Stimulated activated naive B cell treated with anti-CD40 and anti-IgM and Interleukin-4, amounts not matched to agents 10 μg/mL and 1 μg/mL and 100 μg/mL, for 72 hours (primary cell): ENCODE measurements around the gene DOK3.

Source experiments
- ATAC-seq, 2 donors: fragments of 150-1000 bp; cut with Tn5 transposase; replicated peaks; 2 replicates each; pipeline ENCODE4 v1.10.0; 2021; ENCODE audit warnings: moderate library complexity in 1 of 2
- DNase-seq: peaks from one replicate; pipeline ENCODE4 v3.0.0; 2021
- H3K27ac Mint-ChIP-seq: one replicate; pipeline ENCODE4 v1.8.0; 2022; ENCODE audit warnings: mild to moderate bottlenecking, mixed read lengths
- H3K27me3 Mint-ChIP-seq, 2 donors: one replicate each; pipeline ENCODE4 v1.8.0; 2022; ENCODE audit warnings: mixed read lengths in 2 of 2
- H3K36me3 Mint-ChIP-seq, 2 donors: one replicate each; pipeline ENCODE4 v1.8.0; 2022; ENCODE audit warnings: mixed read lengths in 2 of 2, mild to moderate bottlenecking in 1 of 2
- H3K4me1 Mint-ChIP-seq, 2 donors: one replicate each; pipeline ENCODE4 v1.8.0; 2022; ENCODE audit warnings: mixed read lengths in 2 of 2, mild to moderate bottlenecking in 1 of 2
- H3K4me3 Mint-ChIP-seq, 2 donors: one replicate each; pipeline ENCODE4 v1.8.0; 2022; ENCODE audit warnings: mild to moderate bottlenecking in 2 of 2, mixed read lengths in 2 of 2, moderate library complexity in 1 of 2
- H3K9me3 Mint-ChIP-seq, 2 donors: one replicate each; pipeline ENCODE4 v1.8.0; 2022; ENCODE audit warnings: mixed read lengths in 2 of 2, mild to moderate bottlenecking in 1 of 2

The DOK3 gene

DNA sequence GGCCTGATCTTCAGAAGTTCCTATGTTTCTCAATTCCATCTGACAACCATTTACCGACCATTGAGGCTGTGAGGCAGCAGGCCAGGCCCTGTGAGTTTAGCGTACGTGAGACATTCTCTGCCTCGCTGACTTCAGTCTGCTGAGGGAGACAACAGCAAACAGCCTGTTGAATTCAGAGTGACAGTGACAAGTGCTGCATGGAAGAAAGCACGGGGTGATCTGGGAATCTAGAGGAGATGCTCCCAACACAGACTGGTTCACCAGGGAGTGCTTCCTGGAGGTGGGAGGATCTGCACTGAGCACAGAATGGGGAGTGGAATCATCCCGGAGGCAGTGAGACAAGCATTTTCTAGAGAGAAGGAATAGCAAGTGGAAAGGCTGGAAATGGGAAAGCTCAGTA, 17.2 kb upstream of the DOK3 start:
- H3K36me3 Mint-ChIP-seq: peaks cover 19 to 21% of the 10 kb centered on the region in 2 donors
- ATAC-seq: no peak
- H3K4me3 Mint-ChIP-seq: no peak overlapping the region
- H3K27me3 Mint-ChIP-seq: no peaks in the 10 kb centered on the region
- H3K4me1 Mint-ChIP-seq: peaks cover 0 to 1% of the 10 kb centered on the region in 2 donors
- DNase-seq: no peak
- no peak overlapping the region for H3K27ac Mint-ChIP-seq
- no peaks in the 10 kb centered on the region for H3K9me3 Mint-ChIP-seq

DNA sequence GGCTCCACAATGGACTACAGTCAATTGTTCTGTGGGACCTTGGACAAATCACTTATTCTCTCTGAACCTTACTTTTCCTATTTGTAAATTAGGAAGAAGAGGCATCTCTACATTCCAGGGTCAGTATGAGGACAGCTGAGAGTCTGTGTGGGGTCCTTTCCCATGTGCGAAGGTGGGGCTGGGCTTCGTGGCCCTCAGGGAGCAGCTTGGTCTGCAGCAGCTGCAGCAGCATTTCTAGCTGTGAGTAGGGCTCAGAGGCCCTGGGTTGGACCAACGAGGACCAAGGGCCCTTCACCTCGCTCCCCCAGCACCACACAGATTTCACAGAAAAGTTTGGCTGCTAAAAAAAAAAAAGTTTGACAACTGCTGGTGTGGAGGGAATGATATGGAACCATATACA, 16.6 kb upstream of the DOK3 start:
- peaks cover 5 to 7% of the 10 kb centered on the region in 2 donors for H3K4me1 Mint-ChIP-seq
- H3K4me3 Mint-ChIP-seq: no peak overlapping the region
- H3K36me3 Mint-ChIP-seq: peaks cover 23 to 26% of the 10 kb centered on the region in 2 donors
- DNase-seq (no peak), ATAC-seq (no peak)
- H3K27ac Mint-ChIP-seq: no peak overlapping the region
- no peaks in the 10 kb centered on the region for H3K27me3 Mint-ChIP-seq
- no peaks in the 10 kb centered on the region for H3K9me3 Mint-ChIP-seq

DNA sequence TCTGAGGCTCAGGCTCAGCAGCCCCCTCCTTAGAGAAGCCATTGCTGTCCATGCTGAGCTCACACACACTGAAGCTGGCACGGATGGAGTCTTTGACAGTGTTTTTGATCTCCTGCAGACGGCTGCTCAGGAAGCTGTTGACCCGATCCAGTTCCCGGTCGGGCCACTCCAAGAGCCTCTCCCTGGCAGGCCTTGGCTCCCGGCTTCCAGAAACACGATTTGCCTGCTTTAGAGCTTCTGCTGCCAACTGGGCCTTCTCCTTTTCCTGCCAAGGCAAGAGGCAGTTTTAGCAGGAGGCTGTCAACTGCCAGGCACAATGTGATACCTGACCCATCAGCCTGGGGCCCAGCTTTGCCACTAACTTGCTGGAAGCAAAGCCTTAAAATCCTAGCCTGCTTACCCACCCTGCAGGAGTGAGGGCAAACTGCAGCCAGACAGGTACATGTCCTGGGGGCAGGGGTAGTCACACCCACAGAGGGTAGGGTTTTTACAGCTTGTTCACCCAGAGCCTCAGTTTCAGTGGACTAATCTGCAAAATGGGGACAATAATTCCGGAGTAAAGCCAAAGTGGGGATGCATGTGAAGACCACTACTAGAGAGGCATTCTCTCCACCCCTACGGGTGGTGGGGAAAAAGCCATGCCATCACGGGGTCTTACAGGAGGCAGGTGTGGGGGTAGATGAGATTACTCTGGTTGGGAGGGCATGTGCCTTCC, 15.5 kb upstream of the DOK3 start:
- no peaks in the 10 kb centered on the region for H3K9me3 Mint-ChIP-seq
- peaks cover 24 to 29% of the 10 kb centered on the region in 2 donors for H3K36me3 Mint-ChIP-seq
- H3K27ac Mint-ChIP-seq: no peak overlapping the region
- no peaks in the 10 kb centered on the region for H3K27me3 Mint-ChIP-seq
- no peak overlapping the region for H3K4me3 Mint-ChIP-seq
- no peak for ATAC-seq
- no peak for DNase-seq
- H3K4me1 Mint-ChIP-seq: peaks cover 16 to 18% of the 10 kb centered on the region in 2 donors

DNA sequence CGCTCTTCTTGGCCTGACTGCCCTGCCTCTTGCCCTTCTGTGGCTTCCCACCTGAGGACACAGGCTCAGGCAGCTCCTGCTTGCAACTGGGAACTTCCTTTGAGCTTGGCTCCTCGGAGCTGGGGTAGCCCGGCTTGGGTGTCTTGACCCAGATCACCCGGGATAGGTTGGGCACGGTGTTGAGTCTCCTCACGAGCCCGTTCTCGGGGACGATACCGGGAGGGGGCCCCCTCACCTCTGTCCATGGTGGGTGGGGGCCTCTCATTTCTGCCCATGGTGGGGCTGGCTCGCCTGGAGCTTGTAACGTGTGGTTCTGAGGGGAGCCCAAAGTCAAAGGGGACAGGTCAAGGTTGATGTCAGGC, 14.9 kb upstream of the DOK3 start:
- DNase-seq (no peak), ATAC-seq (no peak)
- H3K9me3 Mint-ChIP-seq: no peaks in the 10 kb centered on the region
- H3K27ac Mint-ChIP-seq: no peak overlapping the region
- H3K4me3 Mint-ChIP-seq: no peak overlapping the region
- H3K36me3 Mint-ChIP-seq: peaks cover 27 to 35% of the 10 kb centered on the region in 2 donors
- H3K27me3 Mint-ChIP-seq: no peaks in the 10 kb centered on the region
- H3K4me1 Mint-ChIP-seq: peaks cover 21 to 24% of the 10 kb centered on the region in 2 donors

DNA sequence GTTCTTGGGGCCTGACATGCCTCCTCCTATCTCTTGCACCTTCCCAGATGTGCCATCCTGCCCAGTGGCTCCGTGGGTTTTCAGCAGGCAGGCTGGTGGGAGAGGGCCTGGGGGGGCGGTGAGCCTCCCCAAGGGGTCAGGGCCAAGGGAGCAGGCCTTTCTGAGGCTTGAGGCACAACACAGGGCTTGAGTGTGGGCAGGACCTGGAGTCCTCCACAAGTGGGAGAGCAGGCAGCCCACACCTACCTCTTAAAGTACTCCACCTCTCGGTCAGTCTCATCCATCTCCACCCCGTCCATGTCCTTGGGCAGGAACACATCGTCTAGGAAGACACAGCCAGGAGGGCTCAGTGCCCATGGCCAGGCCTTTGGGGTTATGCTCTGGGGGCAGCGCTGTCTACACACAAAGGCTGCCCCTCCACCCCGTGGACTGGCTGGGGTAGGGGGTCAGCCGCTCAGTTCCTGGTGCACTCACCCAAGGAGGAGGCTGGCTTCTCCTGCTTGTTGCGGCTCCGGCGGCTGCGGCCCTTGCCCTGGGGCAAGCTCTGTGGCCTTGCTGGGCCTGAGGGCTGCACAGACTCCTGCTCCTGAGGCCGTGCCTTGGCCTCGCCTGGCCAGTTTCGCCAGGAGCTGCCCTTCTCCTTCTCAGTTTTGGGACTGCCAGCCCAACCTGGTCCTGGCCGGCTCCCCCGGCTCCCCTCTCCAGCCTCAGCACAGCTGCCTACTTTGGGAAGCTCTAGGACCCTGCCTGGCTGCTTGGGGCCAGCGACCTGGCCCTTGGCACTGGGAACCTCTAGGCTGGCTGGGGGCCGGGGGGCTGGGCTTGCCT, 14.3 kb upstream of the DOK3 start:
- peaks cover 25 to 30% of the 10 kb centered on the region in 2 donors for H3K4me1 Mint-ChIP-seq
- H3K4me3 Mint-ChIP-seq: no peak overlapping the region
- H3K9me3 Mint-ChIP-seq: no peaks in the 10 kb centered on the region
- no peaks in the 10 kb centered on the region for H3K27me3 Mint-ChIP-seq
- ATAC-seq (no peak), DNase-seq (no peak)
- H3K27ac Mint-ChIP-seq: no peak overlapping the region
- H3K36me3 Mint-ChIP-seq: peaks cover 22 to 38% of the 10 kb centered on the region in 2 donors

DNA sequence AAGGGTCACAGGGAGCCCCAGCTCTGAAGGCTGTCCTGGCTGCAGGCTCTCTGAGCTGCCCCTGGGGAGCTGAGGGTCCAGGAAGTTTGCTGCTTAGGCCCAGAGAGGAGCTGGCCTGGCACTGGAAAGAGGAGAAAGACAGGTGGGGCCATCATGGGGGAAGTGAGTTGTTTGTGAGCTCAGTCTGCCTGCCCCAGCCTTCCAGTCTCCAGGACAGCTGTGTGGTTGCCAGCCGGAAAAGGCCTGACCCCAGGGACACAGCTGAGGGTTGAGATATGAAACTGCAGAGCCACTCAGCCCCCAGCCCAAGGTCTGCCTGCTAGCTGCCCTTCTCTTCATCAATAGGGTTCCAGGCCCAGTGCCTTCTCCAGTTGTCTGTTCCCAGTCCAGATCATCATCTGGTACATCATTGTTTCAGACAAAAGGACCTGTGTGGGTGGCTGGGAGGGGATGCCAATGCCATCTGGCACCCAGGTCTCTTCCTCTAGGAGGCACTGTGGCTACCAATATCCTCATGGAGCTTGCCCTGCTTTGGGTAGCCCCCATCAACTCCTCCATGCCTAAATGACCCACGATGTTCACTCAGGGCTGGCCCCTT, 11.4 kb upstream of the DOK3 start:
- peaks cover 32 to 44% of the 10 kb centered on the region in 2 donors for H3K4me1 Mint-ChIP-seq
- no peak for DNase-seq
- H3K27ac Mint-ChIP-seq: peak overlapping the region; percentile 48
- no peak for ATAC-seq
- H3K27me3 Mint-ChIP-seq: no peaks in the 10 kb centered on the region
- H3K9me3 Mint-ChIP-seq: no peaks in the 10 kb centered on the region
- peak overlapping the region in 1 of 2 donors; percentile 32 for H3K4me3 Mint-ChIP-seq
- peaks cover 30 to 46% of the 10 kb centered on the region in 2 donors for H3K36me3 Mint-ChIP-seq

DNA sequence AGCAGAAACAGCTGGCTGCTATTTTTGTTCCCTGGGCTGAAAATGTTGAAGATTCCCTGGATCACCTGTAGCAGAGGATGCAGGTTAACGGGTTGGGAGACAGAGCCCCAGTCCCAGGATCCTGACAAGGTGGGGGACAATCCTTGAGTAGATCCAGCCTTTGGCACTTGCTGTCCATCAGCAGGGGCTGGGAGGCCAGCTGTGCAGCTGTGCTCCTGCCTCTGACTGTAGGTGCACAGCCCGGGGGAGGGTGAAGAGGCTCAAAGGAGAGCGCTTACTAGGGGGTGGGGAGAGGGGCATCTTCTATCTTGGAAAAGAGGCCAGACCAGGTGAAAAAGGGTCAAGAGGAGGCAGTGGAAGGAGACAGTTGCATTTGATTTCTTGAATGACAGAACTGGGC, 10.6 kb upstream of the DOK3 start:
- ATAC-seq: no peak
- Mint-ChIP-seq H3K4me3 (no peak overlapping the region), H3K27me3 (no peaks in the 10 kb centered on the region), H3K4me1 (peaks cover 39 to 52% of the 10 kb centered on the region in 2 donors), H3K36me3 (peaks cover 30 to 47% of the 10 kb centered on the region in 2 donors), H3K27ac (peak overlapping the region; percentile 48), H3K9me3 (no peaks in the 10 kb centered on the region)
- no peak for DNase-seq

DNA sequence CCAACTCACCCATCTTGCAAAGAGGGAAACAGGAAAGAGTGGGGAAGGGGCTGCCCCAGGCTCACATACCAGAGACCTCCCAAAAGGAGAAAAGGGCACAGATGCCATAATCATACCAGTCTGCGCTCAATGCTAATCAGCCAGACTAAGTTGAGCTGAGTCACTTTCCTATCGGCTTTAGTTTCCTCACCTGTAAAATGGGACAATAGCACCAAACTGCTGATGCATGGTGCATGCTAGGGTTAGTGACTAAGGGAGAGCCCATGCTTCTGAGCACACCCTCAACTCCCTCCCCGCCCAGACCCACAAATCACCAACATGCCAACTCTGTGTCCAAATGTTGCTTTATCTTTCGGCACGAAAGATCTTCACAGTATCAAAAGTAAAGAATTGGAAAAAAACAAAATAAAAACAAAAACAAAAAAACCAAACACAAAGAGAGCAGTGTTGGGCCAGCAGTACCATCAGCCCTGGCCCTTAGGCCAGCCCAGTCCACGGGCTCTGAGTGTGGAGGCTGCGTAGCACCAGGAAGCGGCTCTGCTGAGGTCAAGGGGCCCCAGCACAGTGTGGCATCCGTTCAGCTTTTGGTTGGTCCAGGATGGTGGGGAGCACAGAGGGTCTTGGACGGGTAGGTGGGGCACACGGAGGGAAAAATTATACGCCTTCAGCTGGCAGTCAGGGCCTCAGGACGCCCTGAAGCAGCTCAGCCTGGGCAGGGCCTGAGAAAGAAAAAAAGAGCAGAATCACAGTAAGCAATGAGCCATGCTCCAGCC, 10.0 kb upstream of the DOK3 start:
- Mint-ChIP-seq H3K4me3 (no peak overlapping the region), H3K27me3 (no peaks in the 10 kb centered on the region), H3K9me3 (no peaks in the 10 kb centered on the region), H3K4me1 (peaks cover 39 to 58% of the 10 kb centered on the region in 2 donors), H3K36me3 (peaks cover 30 to 48% of the 10 kb centered on the region in 2 donors), H3K27ac (peak overlapping the region; percentile 84)
- no peak for ATAC-seq
- DNase-seq: no peak

DNA sequence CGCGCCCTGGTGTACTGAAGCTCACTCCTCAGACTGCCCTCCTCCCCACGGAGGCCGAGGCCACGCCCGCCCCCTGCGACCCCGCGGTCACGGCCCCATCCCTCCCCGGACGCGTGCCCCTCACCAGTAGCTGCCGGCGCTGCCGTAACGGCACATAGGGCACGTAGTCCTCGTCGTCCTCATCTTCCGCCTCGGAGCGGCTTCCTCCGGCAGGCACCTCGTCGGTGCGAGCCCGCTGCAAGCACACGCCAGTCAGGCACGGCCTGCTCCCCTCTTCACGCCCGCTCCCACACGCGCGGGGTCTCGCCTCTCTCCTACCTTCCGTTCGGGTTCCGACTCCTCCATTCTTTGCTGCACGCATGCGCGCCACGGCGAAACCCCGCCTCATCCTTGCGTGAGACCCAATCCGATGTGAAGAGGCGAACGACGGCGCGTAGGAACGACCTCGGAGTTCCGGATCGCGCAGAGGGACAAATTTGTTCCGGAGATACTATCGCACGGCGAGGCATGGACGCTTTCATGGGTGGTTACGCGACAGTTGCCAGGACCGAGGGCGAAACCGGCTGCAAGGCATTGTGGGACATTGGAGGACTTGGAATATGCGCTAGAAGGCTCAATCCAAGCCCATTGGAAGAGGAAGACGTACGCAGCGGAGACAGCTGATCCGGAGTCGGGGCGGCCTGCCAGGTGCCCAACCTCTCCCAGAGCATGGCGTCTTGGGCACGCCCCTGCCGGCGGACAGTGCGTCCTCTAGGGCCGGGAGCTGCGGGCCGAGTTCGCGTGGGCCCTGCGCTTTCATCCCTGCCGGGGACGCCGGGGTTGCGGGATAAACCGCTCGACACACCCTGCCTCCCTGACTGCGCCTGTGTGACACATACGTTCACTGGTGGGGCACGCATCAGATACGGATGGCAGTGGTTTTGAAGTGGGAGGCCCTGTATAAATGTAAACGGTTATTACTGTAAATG, 7.3 kb upstream of the DOK3 start, which contains the start of gene DDX41:
DDX41 (minus strand) TSS at position 361 of the 968 bp plus-strand sequence; CDS start at position 345, 16 bp downstream.
- H3K27me3 Mint-ChIP-seq: no peaks in the 10 kb centered on the region
- ATAC-seq (peak; percentile 88 to 91), DNase-seq (peak; percentile 93)
- peak within 1 kb of the TSS; percentile 90 for H3K27ac Mint-ChIP-seq
- H3K4me1 Mint-ChIP-seq: peaks cover 53 to 75% of the 10 kb centered on the region in 2 donors
- peaks cover 46 to 62% of the 10 kb centered on the region in 2 donors for H3K36me3 Mint-ChIP-seq
- H3K9me3 Mint-ChIP-seq: no peaks in the 10 kb centered on the region
- H3K4me3 Mint-ChIP-seq: peak within 1 kb of the TSS; percentile 87 to 89

DNA sequence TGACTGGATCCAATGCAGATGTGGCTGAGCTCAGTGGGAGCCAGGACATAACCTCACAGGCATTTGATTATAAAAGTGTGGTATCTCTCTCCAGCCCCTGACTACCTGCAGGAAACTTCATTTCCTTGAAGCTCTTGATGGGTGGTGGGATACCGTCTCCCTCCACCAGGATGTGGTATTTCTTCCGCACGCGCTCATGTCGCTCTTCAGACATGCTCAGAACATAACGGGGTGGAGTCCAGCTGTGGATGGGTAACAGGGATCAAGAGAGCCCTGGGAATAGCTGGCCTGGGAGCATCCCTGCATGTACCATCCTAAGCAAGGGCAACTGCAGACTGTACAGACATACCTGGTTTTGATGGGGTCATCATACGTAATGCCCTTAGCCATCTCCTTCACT, 6.0 kb upstream of the DOK3 start:
- ATAC-seq (no peak), DNase-seq (no peak)
- Mint-ChIP-seq H3K4me1 (peaks cover 53 to 74% of the 10 kb centered on the region in 2 donors), H3K27me3 (no peaks in the 10 kb centered on the region), H3K27ac (peak overlapping the region; percentile 42), H3K9me3 (no peaks in the 10 kb centered on the region), H3K36me3 (peaks cover 47 to 60% of the 10 kb centered on the region in 2 donors), H3K4me3 (peak overlapping the region; percentile 87 to 89)

DNA sequence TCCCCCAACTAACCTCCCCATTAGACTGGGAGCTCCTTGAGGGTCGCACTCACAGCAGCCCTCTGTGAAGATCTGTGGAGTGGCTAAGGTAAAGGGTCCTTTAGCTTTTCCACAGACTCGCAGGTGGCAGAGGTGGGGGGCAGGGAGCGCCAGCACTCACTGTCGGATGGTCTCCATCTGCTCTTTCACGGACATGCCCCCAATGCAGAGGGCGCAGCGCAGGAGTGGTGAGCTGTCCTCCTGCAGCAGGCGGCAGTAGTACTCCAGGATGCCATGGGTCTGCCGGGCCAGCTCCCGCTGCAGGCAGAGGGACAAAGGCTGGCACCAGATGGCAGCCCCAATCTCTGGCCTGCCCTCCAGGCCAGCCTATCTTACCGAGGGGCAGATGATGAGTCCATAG, 4.9 kb upstream of the DOK3 start:
- peaks cover 53 to 74% of the 10 kb centered on the region in 2 donors for H3K4me1 Mint-ChIP-seq
- no peak overlapping the region for H3K4me3 Mint-ChIP-seq
- no peak for DNase-seq
- no peak overlapping the region for H3K27ac Mint-ChIP-seq
- H3K9me3 Mint-ChIP-seq: no peaks in the 10 kb centered on the region
- no peak for ATAC-seq
- peaks cover 44 to 60% of the 10 kb centered on the region in 2 donors for H3K36me3 Mint-ChIP-seq
- no peaks in the 10 kb centered on the region for H3K27me3 Mint-ChIP-seq

DNA sequence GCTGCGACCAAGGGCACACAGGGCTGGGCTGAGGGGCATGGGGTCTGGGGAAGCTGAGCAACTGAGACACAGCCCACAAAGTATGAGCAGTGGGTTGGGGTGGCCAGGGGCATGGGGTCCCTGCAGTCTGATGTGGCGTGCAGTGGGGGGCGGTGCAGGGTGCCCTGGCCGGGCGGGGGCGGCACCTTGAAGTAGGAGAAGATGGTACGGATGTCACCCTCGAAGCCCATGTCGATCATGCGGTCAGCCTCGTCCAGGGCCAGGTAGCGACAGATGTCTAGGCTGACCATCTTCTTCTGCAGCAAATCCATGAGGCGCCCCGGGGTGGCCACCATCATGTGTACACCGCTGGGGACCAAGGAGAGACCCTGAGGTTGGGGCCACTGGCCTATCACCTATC, 3.9 kb upstream of the DOK3 start:
- Mint-ChIP-seq H3K9me3 (no peaks in the 10 kb centered on the region), H3K4me1 (peaks cover 59 to 78% of the 10 kb centered on the region in 2 donors)

DNA sequence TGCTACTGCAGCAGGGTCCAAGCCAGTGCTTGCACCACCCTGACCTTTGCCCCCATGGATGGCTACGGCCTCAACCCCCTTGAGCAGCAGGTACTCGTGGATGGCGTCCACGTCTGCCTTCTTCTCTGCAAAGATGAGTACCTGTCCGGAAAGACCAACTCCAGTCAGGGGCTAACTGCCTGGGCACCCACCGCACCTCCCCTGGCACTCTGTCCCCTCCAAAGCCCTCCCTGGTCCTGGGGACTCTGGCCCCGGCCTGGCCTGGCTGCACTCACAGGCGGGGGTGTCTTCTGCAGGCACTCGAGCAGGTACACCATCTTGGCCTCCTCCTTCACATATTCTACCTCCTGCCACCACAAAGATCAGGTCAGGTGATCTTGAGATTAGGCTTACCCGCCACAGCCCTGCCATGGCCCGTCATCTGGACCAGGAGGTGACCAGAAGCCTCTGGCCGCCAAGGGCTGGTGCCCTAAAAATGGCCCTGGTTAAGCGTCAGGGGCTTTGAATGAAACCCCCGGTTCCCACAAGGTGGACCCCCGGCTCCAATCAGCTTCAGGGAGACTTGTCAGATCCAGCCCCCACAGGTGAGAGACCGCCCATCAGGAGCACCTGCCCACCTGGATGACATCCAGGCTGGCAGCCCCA, 3.2 kb upstream of the DOK3 start:
- ATAC-seq: no peak
- Mint-ChIP-seq H3K4me3 (no peak overlapping the region), H3K4me1 (peaks cover 60 to 84% of the 10 kb centered on the region in 2 donors), H3K27ac (no peak overlapping the region), H3K36me3 (peaks cover 57 to 68% of the 10 kb centered on the region in 2 donors), H3K27me3 (no peaks in the 10 kb centered on the region), H3K9me3 (no peaks in the 10 kb centered on the region)
- no peak for DNase-seq

More for the DNA sequence above, 3.9 kb upstream of the DOK3 start:
- ATAC-seq (no peak), DNase-seq (no peak)
- H3K27me3 Mint-ChIP-seq: no peaks in the 10 kb centered on the region
- H3K4me3 Mint-ChIP-seq: no peak overlapping the region
- no peak overlapping the region for H3K27ac Mint-ChIP-seq
- peaks cover 54 to 66% of the 10 kb centered on the region in 2 donors for H3K36me3 Mint-ChIP-seq
